ENCODE data around the gene PPP2R2C. TPM values are rescaled to one million over a fixed set of nuclear protein-coding genes. Genes with fewer than 3 reads are reported as not detected.

Gene PPP2R2C
- polyA plus RNA-seq, 1 of the 3 experiments (the other 2 are of a cell fraction): 0.21 TPM

DNA sequence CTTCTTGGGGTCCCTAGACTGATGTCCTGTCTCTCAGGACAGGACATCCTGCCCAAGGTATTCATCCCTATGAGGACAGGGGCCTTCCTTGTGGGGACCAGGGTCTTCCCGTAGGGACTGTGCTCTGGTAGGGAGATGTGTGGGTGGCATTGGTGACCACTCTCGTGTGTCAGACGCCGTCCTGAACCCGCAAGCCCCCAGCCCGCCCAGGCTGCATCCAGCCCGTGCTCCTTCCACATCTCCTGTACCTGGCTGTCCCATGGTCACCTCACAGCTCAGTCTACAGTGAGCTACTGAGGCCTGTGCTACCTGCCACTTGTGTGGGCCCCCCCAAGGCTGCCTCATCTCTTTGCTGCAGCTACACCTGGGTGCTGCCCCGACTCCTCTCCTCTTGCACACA lies 178.8 kb downstream of the PPP2R2C start:
- Histone ChIP-seq H3K4me3 (ENCODE audit: low read depth in 2 of 2, low read length in 1 of 2) (no peak overlapping the region), H3F3A (replicated peaks; ENCODE audit: insufficient read depth) (no peaks in the 10 kb centered on the region), H3K9me3 (no peaks in the 10 kb centered on the region), H3K36me3 (replicated peaks in 1 of 2; ENCODE audit: control insufficient read depth in 1 of 2, insufficient read depth in 2 of 2, low read length in 1 of 2) (peaks cover 0 to 4% of the 10 kb centered on the region in 2 experiments), H2AFZ (ENCODE audit: low read depth) (no peak overlapping the region), H3K79me2 (ENCODE audit: insufficient read depth) (no peaks in the 10 kb centered on the region), H3K4me2 (no peak overlapping the region), H3K4me1 (ENCODE audit: control insufficient read depth in 1 of 2, insufficient read depth in 2 of 2, low read depth in 1 of 2, low read length in 1 of 2) (no peaks in the 10 kb centered on the region), H4K20me1 (ENCODE audit: insufficient read depth) (no peaks in the 10 kb centered on the region), H3K27ac (ENCODE audit: low read depth in 2 of 2, low read length in 1 of 2) (no peak overlapping the region), H3K9ac (no peak overlapping the region), H3K9me2 (no peaks in the 10 kb centered on the region), H3K27me3 (ENCODE audit: insufficient read depth) (no peaks in the 10 kb centered on the region)
- no peak for DNase-seq
- CTCF ChIA-PET: no interaction called here
- 67% methylated on average over 1 of the region's 8 CpGs for WGBS (ENCODE audit: low lambda C conversion rate)
- POLR2A ChIA-PET: no interaction called here
- TF ChIP-seq USF1 (IDR thresholded peaks at IDR 0.05; ENCODE audit: borderline replicate concordance, low read depth) (no peak), RCOR1 (IDR thresholded peaks at IDR 0.05; ENCODE audit: low read length) (no peak), FOSL2 (IDR thresholded peaks at IDR 0.05; ENCODE audit: borderline replicate concordance, low read depth) (no peak), SMC3 (IDR thresholded peaks at IDR 0.05; ENCODE audit: low read depth, low read length) (no peak), IRF3 (IDR thresholded peaks at IDR 0.05; ENCODE audit: low read depth, low read length) (no peak)
- TF ChIP-seq, protein P1, sequence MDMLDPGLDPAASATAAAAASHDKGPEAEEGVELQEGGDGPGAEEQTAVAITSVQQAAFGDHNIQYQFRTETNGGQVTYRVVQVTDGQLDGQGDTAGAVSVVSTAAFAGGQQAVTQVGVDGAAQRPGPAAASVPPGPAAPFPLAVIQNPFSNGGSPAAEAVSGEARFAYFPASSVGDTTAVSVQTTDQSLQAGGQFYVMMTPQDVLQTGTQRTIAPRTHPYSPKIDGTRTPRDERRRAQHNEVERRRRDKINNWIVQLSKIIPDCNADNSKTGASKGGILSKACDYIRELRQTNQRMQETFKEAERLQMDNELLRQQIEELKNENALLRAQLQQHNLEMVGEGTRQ (IDR thresholded peaks at IDR 0.05; ENCODE audit: borderline replicate concordance, low read depth, low read length): no peak

DNA sequence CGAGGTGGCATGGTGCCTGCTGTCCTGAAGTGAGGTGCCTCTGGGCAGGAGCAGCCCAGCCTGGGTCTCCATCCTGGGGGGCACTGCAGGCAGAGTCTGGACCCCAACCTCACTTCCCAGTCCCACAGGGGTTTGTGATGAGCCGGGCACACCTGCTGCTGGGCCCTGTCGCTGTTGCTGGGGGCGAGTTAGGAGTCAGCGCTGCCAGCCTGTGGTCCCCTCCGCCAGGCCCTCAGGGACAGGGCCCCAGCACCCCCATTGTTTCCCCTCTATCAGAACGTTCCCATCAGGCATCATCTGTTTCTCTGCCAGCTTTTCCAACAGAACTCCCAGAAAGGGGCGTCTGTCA lies 179.3 kb downstream of the PPP2R2C start:
- WGBS (ENCODE audit: low lambda C conversion rate): 96% methylated on average over 5 of the region's 8 CpGs

More for the DNA sequence above, 179.3 kb downstream of the PPP2R2C start:
- no peaks in the 10 kb centered on the region for H3K4me1 ChIP-seq (ENCODE audit: control insufficient read depth in 1 of 2, insufficient read depth in 2 of 2, low read depth in 1 of 2, low read length in 1 of 2)
- H2AFZ ChIP-seq (ENCODE audit: low read depth): no peak overlapping the region
- H4K20me1 ChIP-seq (ENCODE audit: insufficient read depth): no peaks in the 10 kb centered on the region
- no peaks in the 10 kb centered on the region for H3F3A ChIP-seq (replicated peaks; ENCODE audit: insufficient read depth)
- H3K36me3 ChIP-seq (replicated peaks in 1 of 2; ENCODE audit: control insufficient read depth in 1 of 2, insufficient read depth in 2 of 2, low read length in 1 of 2): peaks cover 0 to 7% of the 10 kb centered on the region in 2 experiments
- no peak overlapping the region for H3K4me2 ChIP-seq
- no peaks in the 10 kb centered on the region for H3K9me2 ChIP-seq
- H3K27me3 ChIP-seq (ENCODE audit: insufficient read depth): no peaks in the 10 kb centered on the region
- H3K27ac ChIP-seq (ENCODE audit: low read depth in 2 of 2, low read length in 1 of 2): no peak overlapping the region
- H3K9me3 ChIP-seq: no peaks in the 10 kb centered on the region
- H3K9ac ChIP-seq: no peak overlapping the region
- TF ChIP-seq IRF3 (IDR thresholded peaks at IDR 0.05; ENCODE audit: low read depth, low read length) (no peak), NFIC (IDR thresholded peaks at IDR 0.05; ENCODE audit: borderline replicate concordance) (no peak), RXRA (IDR thresholded peaks at IDR 0.05; ENCODE audit: borderline replicate concordance, low read depth) (no peak)
- TF ChIP-seq, protein P2, sequence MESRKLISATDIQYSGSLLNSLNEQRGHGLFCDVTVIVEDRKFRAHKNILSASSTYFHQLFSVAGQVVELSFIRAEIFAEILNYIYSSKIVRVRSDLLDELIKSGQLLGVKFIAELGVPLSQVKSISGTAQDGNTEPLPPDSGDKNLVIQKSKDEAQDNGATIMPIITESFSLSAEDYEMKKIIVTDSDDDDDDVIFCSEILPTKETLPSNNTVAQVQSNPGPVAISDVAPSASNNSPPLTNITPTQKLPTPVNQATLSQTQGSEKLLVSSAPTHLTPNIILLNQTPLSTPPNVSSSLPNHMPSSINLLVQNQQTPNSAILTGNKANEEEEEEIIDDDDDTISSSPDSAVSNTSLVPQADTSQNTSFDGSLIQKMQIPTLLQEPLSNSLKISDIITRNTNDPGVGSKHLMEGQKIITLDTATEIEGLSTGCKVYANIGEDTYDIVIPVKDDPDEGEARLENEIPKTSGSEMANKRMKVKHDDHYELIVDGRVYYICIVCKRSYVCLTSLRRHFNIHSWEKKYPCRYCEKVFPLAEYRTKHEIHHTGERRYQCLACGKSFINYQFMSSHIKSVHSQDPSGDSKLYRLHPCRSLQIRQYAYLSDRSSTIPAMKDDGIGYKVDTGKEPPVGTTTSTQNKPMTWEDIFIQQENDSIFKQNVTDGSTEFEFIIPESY (IDR thresholded peaks at IDR 0.05; ENCODE audit: borderline replicate concordance, low read depth): no peak
- no peaks in the 10 kb centered on the region for H3K79me2 ChIP-seq (ENCODE audit: insufficient read depth)
- no peak for DNase-seq
- POLR2A ChIA-PET: no interaction called here
- no peak overlapping the region for H3K4me3 ChIP-seq (ENCODE audit: low read depth in 2 of 2, low read length in 1 of 2)
- CTCF ChIA-PET: no interaction called here

All from SK-N-SH (cell line).